GM23248 (cell line): ENCODE results near the gene RTN4R.

Experiments
- EZH2 ChIP-seq: fragments of 200-600 bp; sonication (generic); IDR thresholded peaks from 2 replicates; pipeline ENCODE4 v1.6.1; 2018; ENCODE audit warnings: antibody characterized with exemption, mild to moderate bottlenecking; ENCODE audit not compliant: insufficient read depth, poor library complexity, severe bottlenecking
- EZH2phosphoT487 ChIP-seq: fragments of 200-600 bp; sonication (generic); IDR thresholded peaks from 2 replicates; pipeline ENCODE4 v1.6.1; 2018; ENCODE audit warnings: antibody characterized with exemption, moderate library complexity, mild to moderate bottlenecking, low read depth; ENCODE audit not compliant: insufficient read depth

DNA sequence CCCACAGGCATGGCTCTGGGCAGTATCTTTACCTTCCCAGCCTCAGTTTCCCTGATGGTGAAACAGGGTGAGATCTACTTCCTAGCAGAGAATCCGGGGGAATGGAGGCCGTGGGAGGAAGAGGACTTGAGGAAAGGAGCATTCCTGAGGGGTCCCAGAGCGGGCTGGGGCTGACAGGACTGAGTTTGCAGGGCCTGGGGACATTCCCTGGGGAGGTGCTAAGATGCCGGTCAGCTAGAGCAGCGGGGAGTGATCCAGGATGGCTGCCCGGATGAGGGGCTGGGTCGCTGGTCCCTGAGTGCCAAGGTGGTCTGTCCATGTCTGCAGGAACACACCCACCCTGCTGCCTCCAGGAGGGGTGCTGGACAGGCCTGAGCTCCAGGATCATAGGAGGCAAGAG, 8.3 kb upstream of the RTN4R start:
- no peak for TF ChIP-seq EZH2
- no peak for TF ChIP-seq EZH2phosphoT487
